GM12878 (cell line): ENCODE results near the gene DLG2. TPM values are rescaled to one million over a fixed set of nuclear protein-coding genes. Genes with fewer than 3 reads are reported as not detected.

Experiments
- ATAC-seq: fragments of 200-7000 bp; cut with Tn5 transposase; 3 replicates; pipeline ENCODE4 v1.9.1; 2020; ENCODE audit warnings: mild to moderate bottlenecking, moderate library complexity
- BruUV-seq: library from RNA; stranded (reverse); fragments of 400-500 nt; replicated peaks from 2 replicates; lab custom pipeline; 2021; lab: Mats Ljungman, UMichigan
- CTCF ChIA-PET: fragments of 300-600 bp; sonication (Branson Sonifier 250); formaldehyde crosslinking; extraction: SDS; loops from one replicate; lab custom pipeline; 2021; ENCODE audit warnings: inconsistent platforms; lab: Yijun Ruan, JAX
- POLR2A ChIA-PET: fragments of 350-600 bp; formaldehyde crosslinking; extraction: SDS; loops from one replicate; lab custom pipeline; 2021; ENCODE audit warnings: inconsistent platforms; lab: Charles Lee
- RAD21 ChIA-PET: fragments of 300-600 bp; sonication (Branson Sonifier 250); formaldehyde crosslinking; loops from one replicate; lab custom pipeline; 2023; ENCODE audit warnings: antibody characterized with exemption; ENCODE audit not compliant: unreplicated experiment; lab: Charles Lee
- SMC1A ChIA-PET: fragments of 300-600 bp; sonication (Branson Sonifier 250); formaldehyde crosslinking; loops from one replicate; lab custom pipeline; 2023; ENCODE audit not compliant: unreplicated experiment, uncharacterized antibody; lab: Charles Lee
- DNase-seq: peaks from one replicate; pipeline ENCODE4 v3.0.0-alpha.2; 2011; ENCODE audit warnings: low read depth, low spot score
- FAIRE-seq: peaks from 3 replicates; lab custom pipeline; 2011; peaks lifted over from hg19 to GRCh38; lab: Jason Lieb, UNC
- H2AFZ ChIP-seq: 2 replicates; pipeline ENCODE4 v1.6.0; 2011; ENCODE audit warnings: low read depth, low read length, control low read depth; ENCODE audit not compliant: control insufficient read depth
- H3K27ac ChIP-seq: 2 replicates; pipeline ENCODE4 v1.5.1; 2011; ENCODE audit warnings: control low read depth; ENCODE audit not compliant: control insufficient read depth, insufficient read depth
- H3K27me3 ChIP-seq, 2 experiments: replicated peaks in 1 of 2; 2 replicates each; pipeline versions ENCODE4 v1.6.0 to v1.6.1; 2011; ENCODE audit warnings: low read length in 1 of 2; ENCODE audit not compliant: control insufficient read depth in 2 of 2, insufficient read depth in 2 of 2
- H3K36me3 ChIP-seq, 2 experiments: 2 replicates each; pipeline ENCODE4 v1.5.1; 2011; ENCODE audit warnings: low read length in 1 of 2; ENCODE audit not compliant: control insufficient read depth in 2 of 2, insufficient read depth in 2 of 2
- H3K4me1 ChIP-seq: 2 replicates; pipeline ENCODE4 v1.6.1; 2011; ENCODE audit warnings: mild to moderate bottlenecking, low read length, moderate library complexity, mixed read lengths; ENCODE audit not compliant: control insufficient read depth, insufficient read depth
- H3K4me2 ChIP-seq: 2 replicates; pipeline ENCODE4 v1.6.0; 2011; ENCODE audit warnings: control low read depth; ENCODE audit not compliant: control insufficient read depth, insufficient read depth
- H3K4me3 ChIP-seq: fragments of 200-600 bp; sonication (generic); 2 replicates; pipeline ENCODE4 v1.5.1; 2016
- H3K79me2 ChIP-seq: 2 replicates; pipeline ENCODE4 v1.6.0; 2011; ENCODE audit warnings: low read length; ENCODE audit not compliant: control insufficient read depth, insufficient read depth
- H3K9ac ChIP-seq: 2 replicates; pipeline ENCODE4 v1.8.0; 2011; ENCODE audit warnings: low read length, control low read depth, mixed read lengths; ENCODE audit not compliant: control insufficient read depth, insufficient read depth
- H3K9me3 ChIP-seq: replicated peaks from 3 replicates; pipeline ENCODE4 v1.5.1; 2011; ENCODE audit warnings: mild to moderate bottlenecking, low read length; ENCODE audit not compliant: control insufficient read depth, insufficient read depth
- H4K20me1 ChIP-seq: 2 replicates; pipeline ENCODE4 v1.6.0; 2011; ENCODE audit not compliant: control insufficient read depth, insufficient read depth
- ATF2 ChIP-seq: IDR thresholded peaks from 2 replicates; pipeline ENCODE4 v1.6.1; 2012; ENCODE audit warnings: low read length, inconsistent platforms
- CBX5 ChIP-seq: sonication (generic); IDR thresholded peaks from 2 replicates; pipeline ENCODE4 v1.6.1; 2016; ENCODE audit warnings: low read depth, moderate library complexity, mild to moderate bottlenecking, inconsistent platforms
- CHD2 ChIP-seq: IDR thresholded peaks from 2 replicates; pipeline ENCODE4 v1.6.1; 2011; ENCODE audit warnings: low read depth, low read length, improper control_type of control experiment, borderline replicate concordance
- EZH2 ChIP-seq: IDR thresholded peaks from 2 replicates; pipeline ENCODE4 v1.6.1; 2012; ENCODE audit warnings: low read depth, mild to moderate bottlenecking, control low read depth, inconsistent platforms, low read length, borderline replicate concordance; ENCODE audit not compliant: control insufficient read depth
- GABPA ChIP-seq: IDR thresholded peaks from 2 replicates; pipeline ENCODE4 v1.6.1; 2014; ENCODE audit warnings: antibody characterized with exemption, low read depth, mild to moderate bottlenecking, inconsistent platforms
- RELB ChIP-seq: fragments of 450-650 bp; IDR thresholded peaks from 2 replicates; pipeline ENCODE4 v1.6.1; 2017; ENCODE audit warnings: low read depth, mild to moderate bottlenecking, moderate library complexity
- SMC3 ChIP-seq: IDR thresholded peaks from 2 replicates; pipeline ENCODE4 v1.6.1; 2011; ENCODE audit warnings: low read length, improper control_type of control experiment, borderline replicate concordance
- ZBTB4 ChIP-seq: fragments of 450-650 bp; formaldehyde crosslinking; IDR thresholded peaks from 2 replicates; pipeline ENCODE4 v1.4.0; 2022; ENCODE audit warnings: mild to moderate bottlenecking, moderate library complexity
- WGBS: methylation state at CpG from one replicate; pipeline ENCODE4 v1.1.6; 2016; ENCODE audit warnings: low lambda C conversion rate; ENCODE audit not compliant: insufficient replicate concordance, insufficient coverage; ENCODE audit errors: missing lambda C conversion rate; 5-methylcytosine and 5-hydroxymethylcytosine counted together
- in situ Hi-C: fragments of 300-500 bp; cut with MboI; formaldehyde crosslinking; loops from 9 replicates; pipeline ENCODE4 v1.14.3; 2018; ENCODE audit warnings: mixed read lengths
- intact Hi-C: fragments of 100-400 bp; cut with micrococcal nuclease; formaldehyde crosslinking; loops from one replicate; pipeline ENCODE4 v1.14.2; 2022; ENCODE audit not compliant: unreplicated experiment
- polyA plus RNA-seq, 11 experiments: library from polyadenylated mRNA; depleted of rRNA in 4 of 11; unstranded in 6 of 11; stranded (reverse) in 5 of 11; fragments of >200 nt; fragmentation: Nextera tagmentation in 4 of 11; fragmentation: Illumina TruSeq in 1 of 11; extraction: Ambion mirVana in 4 of 11; extraction: Trizol in 1 of 11; gene quantifications; 1 replicate in 1 of 11; 2 replicates in 10 of 11; pipeline versions ENCODE4 v1.2.1 to v1.2.3, GENCODE V29; 2011 to 2016; ENCODE audit warnings: inconsistent platforms in 2 of 11, missing spikeins in 2 of 11, low read depth in 1 of 11
- total RNA-seq, 4 experiments: library from RNA; depleted of rRNA in 3 of 4; stranded (reverse); fragments of >200 nt in 3 of 4; fragmentation: Illumina TruSeq in 1 of 4; extraction: Trizol in 1 of 4; gene quantifications; 2 replicates each; pipeline versions ENCODE4 v1.2.1 to v1.2.3, GENCODE V29; 2013 to 2021
- TF ChIP-seq, protein P1 (sequence below): fragments of 450-650 bp; IDR thresholded peaks from 2 replicates; pipeline ENCODE4 v1.6.1; 2016; ENCODE audit warnings: mild to moderate bottlenecking, moderate library complexity, borderline replicate concordance

The DLG2 gene
- total and polyA plus RNA-seq, 10 of the 15 experiments (the other 5 are each of a cell fraction or from before 2014, with no cell fraction given), result 0.09 to 0.98 (median 0.35) TPM

GRCh38 chr11:85132851-85133585 is 494.1 kb downstream of the DLG2 start:
- H3K4me2 ChIP-seq, result no peak overlapping the region
- H3K4me1 ChIP-seq, result no peaks in the 10 kb centered on the region
- no peak for FAIRE-seq
- H3K9ac ChIP-seq, result no peak overlapping the region
- WGBS, result 72% methylated on average over 15 of the region's 15 CpGs
- CTCF ChIA-PET, result interaction anchor here (0.9 kb wide), 1 partner anchor 9 kb away, joined by 3 read pairs; no protein-coding TSS in a partner anchor
- H3K27ac ChIP-seq, result no peak overlapping the region
- no peaks in the 10 kb centered on the region for H3K27me3 ChIP-seq
- no peak overlapping the region for H3K4me3 ChIP-seq
- no peaks in the 10 kb centered on the region for H4K20me1 ChIP-seq
- no TSS peak for BruUV-seq
- H3K36me3 ChIP-seq, result no peaks in the 10 kb centered on the region
- H3K9me3 ChIP-seq, result no peaks in the 10 kb centered on the region
- intact Hi-C loops (no loop called here), in situ Hi-C loops (no loop called here)
- SMC1A ChIA-PET, result interaction anchor here (1.1 to 2.0 kb wide), 3 partner anchors 9 to 34 kb away, joined by 3 to 7 read pairs (median 4); no protein-coding TSS in a partner anchor
- no peak for ATAC-seq
- RAD21 ChIA-PET, result no interaction called here
- POLR2A ChIA-PET, result no interaction called here
- H3K79me2 ChIP-seq, result no peaks in the 10 kb centered on the region
- H2AFZ ChIP-seq, result no peak overlapping the region
- DNase-seq, result no peak
- TF ChIP-seq ZBTB4 (no peak), EZH2 (no peak), GABPA (no peak), SMC3 (no peak), CBX5 (no peak), CHD2 (no peak), ATF2 (no peak), RELB (no peak)
- TF ChIP-seq, protein P1, sequence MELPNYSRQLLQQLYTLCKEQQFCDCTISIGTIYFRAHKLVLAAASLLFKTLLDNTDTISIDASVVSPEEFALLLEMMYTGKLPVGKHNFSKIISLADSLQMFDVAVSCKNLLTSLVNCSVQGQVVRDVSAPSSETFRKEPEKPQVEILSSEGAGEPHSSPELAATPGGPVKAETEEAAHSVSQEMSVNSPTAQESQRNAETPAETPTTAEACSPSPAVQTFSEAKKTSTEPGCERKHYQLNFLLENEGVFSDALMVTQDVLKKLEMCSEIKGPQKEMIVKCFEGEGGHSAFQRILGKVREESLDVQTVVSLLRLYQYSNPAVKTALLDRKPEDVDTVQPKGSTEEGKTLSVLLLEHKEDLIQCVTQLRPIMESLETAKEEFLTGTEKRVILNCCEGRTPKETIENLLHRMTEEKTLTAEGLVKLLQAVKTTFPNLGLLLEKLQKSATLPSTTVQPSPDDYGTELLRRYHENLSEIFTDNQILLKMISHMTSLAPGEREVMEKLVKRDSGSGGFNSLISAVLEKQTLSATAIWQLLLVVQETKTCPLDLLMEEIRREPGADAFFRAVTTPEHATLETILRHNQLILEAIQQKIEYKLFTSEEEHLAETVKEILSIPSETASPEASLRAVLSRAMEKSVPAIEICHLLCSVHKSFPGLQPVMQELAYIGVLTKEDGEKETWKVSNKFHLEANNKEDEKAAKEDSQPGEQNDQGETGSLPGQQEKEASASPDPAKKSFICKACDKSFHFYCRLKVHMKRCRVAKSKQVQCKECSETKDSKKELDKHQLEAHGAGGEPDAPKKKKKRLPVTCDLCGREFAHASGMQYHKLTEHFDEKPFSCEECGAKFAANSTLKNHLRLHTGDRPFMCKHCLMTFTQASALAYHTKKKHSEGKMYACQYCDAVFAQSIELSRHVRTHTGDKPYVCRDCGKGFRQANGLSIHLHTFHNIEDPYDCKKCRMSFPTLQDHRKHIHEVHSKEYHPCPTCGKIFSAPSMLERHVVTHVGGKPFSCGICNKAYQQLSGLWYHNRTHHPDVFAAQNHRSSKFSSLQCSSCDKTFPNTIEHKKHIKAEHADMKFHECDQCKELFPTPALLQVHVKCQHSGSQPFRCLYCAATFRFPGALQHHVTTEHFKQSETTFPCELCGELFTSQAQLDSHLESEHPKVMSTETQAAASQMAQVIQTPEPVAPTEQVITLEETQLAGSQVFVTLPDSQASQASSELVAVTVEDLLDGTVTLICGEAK, result no peak
